ENCODE measurements around the gene SLC6A5.

The SLC6A5 gene

DNA sequence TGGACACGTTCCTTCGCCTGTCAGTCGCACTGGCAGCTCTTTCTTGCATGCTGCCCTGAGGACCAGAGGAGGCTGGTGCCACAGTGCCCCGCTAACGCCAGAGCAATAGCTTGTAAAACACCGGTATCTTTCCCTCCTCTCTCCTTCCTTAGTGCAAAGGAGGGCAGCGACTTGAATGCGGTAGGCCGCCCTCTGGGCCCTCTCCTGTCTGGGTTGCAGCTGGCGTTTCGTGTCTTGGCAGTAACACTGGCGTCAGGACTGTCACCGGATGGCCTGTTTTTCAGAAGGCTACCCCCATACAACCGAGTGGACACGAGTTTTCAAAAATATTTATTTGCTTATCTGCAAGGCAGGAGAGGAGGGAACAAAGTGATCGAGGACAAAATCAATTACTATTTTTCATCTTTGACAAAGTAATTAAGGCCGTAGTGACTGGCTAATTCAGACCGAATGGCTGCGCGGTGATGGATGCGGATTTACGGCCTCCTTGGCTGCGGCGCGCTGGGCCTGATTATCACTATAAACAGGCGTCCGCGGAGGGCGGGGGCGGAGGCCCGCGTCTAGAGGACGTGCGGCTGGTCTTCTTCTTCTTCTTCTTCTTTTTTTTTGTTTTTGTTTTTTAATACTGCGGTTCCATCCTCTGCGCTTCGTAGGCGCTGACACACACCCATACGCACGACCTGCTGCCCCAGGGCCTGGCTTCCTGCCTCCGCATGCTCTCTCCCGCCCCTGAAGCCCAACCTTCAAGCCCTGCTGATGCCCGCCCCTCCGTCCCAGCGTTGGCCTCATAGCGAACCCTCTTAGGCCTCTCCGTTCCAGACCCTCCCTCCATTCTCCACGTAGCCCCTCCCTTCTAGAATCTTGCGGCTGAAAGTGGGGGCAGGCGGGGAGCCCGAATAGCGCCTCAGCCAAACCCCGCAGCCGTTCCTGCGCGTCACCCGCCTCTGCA is 2.9 kb upstream of the SLC6A5 start:
- no peak for DNase-seq (ENCODE audit: low read depth in 2 of 2)

DNA sequence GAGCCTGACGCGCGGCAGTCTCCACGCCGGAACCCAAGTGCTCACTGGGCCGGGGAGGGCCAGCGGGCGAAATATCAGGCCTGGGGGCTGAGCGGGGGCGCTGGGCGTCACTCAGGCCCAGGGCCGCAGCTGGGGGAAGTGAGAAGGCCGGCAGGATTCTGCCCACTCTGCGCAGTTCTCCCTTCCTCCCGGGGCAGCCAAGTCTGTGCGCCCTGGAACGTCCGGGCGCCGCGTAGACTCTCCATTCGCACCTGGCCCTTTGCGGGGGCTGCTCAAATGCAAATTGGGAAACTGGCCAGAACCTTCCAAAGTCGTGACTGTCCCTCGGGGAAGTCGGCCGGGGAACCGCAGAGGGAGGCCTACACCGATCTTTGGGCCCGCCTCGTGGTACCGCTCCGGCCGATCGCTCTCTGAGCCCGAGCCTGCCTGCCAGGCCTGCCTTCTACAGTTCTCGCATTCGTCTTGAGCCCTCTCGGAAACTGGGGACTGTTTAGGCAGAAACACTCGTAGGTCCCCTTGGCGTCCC is 2.2 kb upstream of the SLC6A5 start:
- DNase-seq (ENCODE audit: low read depth in 2 of 2) = no peak

DNA sequence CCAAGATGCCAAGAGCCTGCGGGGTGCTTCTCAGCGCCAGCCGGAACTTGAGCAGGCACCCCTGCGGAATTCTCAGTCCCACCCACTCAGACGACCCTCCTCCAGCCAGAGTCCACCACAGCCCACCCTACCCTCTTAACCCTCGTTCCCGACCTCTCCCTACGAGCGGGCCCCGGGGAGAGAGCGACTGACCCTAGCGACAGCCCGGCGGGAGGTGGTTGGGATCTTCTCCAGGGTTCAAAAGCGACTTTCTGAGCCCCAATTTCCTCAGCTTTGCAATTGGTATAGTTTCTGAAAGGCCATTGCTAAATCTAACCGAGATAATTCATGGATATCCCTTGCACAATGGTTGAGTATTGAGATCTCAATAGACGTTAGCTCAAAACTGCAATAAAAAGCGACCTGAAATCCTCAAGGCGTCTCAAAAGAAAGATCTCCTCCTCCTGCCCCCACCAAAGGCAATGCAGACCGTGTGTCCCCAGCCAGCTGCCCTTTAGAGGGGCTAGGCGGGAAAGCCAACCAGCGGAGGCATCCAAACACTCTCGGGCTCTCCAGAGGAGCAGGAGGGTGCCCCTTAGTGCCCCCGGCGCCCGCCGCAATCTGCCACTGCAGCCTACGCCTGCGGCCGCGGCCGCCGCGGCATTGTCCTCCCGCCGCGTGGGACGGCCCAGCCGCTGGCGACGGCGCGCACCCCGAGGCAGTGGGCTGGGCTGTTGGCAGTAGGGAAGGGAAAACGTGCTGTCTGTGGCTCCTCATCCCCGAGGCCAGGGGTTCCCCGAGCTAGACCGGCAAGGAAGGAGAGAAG is 1.5 kb upstream of the SLC6A5 start:
- DNase-seq (ENCODE audit: low read depth in 2 of 2) = no peak

DNA sequence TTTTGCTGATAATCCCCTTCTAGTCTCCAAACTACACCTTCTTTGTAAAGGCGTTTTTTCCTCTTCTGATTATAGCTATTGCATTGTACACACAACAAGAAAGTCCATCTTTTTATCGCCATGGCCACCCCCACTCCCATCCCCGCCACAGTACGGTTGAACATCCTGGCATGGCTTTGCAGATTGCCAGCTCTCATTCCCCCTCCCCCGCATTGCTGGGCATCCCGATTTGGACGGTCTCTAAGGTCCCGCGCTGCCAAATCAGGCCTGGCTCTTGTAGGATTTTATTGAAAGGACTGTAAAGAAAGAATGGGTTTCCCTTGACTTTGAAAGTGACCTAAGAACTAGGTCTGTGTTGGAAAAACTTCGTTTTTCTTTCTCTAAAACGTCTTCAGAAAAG is 916 bp upstream of the SLC6A5 start:
- no peak for DNase-seq (ENCODE audit: low read depth in 2 of 2)

DNA sequence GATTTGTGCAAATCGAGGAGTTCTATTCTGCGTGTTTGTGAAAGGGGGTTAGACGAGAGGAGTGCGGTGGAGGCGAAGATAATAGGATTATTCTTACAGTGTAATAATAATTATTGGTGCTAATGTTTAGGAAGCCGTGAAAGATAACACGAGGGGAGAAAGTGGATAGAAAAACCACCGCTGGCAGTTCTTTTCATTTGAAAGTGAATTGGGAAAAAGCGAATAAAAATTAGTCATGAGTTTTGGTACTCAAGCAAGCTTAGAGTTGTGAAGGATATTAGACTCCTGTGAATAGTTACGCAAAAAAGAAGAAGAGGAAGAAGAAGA is 575 bp downstream of the SLC6A5 start:
- no peak for DNase-seq (ENCODE audit: low read depth in 2 of 2)

DNA sequence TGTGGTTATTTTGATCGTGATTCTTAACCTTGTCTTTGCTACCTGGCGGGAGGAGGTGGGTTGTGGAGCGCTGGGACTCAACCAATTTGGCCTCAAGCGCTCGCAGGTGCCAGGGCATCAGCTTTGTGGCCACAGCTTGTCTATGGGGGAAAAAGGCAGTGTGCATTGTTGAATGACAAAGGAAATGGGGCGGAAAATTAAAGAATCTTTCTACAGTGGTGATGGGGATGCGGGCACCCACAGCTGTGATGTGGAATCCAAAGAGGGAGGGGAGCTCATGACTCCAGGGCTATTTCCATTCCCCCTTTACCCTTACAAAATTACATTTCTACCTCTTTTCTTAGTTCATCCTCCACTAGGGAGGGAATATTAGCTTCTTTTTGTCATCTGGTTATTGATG is 1.1 kb downstream of the SLC6A5 start:
- no peak for DNase-seq (ENCODE audit: low read depth in 2 of 2)

DNA sequence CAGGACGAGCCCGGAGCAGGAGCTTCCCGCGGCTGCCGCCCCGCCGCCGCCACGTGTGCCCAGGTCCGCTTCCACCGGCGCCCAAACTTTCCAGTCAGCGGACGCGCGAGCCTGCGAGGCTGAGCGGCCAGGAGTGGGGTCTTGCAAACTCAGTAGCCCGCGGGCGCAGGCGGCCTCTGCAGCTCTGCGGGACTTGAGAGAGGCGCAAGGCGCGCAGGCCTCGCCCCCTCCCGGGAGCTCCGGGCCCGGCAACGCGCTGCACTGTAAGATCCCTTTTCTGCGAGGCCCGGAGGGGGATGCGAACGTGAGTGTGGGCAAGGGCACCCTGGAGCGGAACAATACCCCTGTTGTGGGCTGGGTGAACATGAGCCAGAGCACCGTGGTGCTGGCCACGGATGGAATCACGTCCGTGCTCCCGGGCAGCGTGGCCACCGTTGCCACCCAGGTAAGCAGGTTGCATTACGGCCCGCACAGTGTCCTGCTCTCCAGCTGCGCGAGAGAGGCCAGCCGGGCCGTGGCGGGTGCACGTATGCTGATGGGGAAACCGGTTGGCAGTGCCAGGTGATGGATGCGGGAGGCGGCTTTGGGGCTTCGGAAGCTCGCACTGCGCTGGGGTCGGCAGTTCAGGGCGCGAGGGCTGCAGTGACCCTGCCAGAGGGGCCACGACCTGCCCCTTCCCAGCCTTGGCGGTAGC is 2.0 kb downstream of the SLC6A5 start:
- DNase-seq (ENCODE audit: low read depth in 2 of 2) = no peak

DNA sequence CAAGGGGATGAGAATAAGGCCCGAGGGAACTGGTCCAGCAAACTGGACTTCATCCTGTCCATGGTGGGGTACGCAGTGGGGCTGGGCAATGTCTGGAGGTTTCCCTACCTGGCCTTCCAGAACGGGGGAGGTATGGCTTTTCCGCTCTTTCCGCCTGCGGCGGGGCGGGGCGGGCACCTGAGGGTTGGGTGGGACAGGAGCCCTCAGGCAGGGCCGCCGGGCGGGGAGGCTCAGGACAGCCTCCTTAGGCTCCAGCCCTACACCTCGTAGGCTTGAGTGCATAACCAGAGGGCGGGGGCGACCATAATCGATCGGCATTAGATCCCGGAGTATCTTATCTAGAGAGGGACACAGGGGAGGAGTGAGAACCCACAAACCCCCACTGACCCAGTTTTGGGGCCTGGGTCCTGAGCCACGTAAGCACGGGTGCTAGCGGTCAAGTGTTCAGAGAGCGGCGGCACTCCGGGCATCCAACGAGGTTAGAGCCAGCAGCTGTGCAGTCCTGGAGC is 4.9 kb downstream of the SLC6A5 start:
- DNase-seq (ENCODE audit: low read depth in 2 of 2) = no peak

DNA sequence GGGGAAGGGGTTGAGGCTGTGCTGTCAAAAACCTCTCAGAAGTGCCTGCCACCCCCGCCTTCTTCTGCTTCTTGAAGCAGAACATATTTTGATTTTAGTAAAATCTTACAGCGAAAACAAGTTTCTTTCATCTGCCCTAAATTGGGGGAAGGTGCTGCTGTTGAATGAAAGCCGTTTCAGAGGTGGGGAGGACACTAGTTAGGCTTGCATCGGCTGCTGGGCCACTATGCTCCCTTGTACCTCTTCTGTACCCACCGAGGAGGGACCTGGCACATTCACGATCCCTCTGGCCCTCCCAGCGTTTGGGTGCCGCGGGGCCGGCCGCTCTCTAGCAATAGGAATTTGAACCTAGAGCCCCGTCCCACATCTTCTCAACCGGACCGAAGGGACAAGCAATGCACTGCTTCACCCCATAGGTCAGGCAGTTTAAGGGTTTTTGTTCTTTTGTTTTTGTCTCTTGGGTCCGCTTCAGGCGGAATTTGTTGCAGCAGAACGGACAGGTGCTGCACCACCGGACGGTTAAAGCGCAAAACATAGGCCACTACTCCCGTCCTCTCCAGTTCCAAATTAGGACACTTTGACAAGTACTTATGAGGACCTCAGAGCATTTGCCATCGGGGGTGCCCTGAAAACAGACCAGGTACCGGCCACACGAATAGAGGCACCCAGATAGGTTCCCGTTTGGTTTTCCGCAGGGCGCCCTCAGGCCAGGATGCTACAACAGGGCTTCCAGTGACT is 5.6 kb downstream of the SLC6A5 start:
- DNase-seq (ENCODE audit: low read depth in 2 of 2) = no peak

DNA sequence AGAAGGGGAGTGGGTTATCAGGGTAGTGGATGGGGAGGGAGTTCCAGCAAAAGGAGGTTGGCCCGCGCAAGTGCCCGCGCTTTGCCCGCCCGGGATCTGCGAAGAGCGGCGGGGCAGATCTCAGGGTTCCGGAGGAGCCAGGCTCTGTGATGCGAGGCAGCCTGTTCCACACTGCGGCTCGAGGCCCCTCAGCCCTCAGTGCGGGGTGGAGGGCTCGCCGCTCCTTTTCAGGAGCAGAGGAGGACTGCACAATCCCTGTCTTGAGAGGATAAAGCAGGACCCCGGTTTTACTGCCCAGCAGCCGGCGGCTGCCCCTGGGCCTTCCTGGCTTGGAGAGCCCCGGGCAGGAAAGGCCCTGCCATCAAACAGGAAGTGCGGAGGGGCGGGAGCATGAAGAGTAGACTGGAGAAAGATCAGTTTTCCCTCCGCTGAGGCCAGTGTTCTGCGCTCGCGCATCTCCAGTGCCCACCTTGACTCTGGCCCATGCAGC is 6.2 kb downstream of the SLC6A5 start:
- no peak for DNase-seq (ENCODE audit: low read depth in 2 of 2)

DNA sequence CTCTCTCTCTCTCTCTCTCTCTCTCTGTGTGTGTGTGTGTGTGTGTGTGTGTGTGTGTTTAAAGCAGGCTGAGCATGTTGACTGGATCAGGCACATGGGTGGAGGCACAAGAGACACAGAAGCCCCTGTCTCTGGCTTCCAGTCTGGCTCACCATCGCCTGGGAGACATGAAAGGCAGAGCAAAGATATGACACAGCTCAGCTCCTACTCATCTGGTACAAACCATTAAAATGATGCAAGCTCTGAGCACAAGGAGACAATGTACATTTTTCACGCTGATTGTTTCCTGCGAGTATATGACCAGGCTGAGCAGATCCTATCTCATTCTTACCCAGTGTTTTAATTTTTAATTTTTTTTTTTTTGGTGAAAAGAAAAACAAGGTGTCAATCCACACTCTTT is 9.5 kb downstream of the SLC6A5 start:
- no peak for DNase-seq (ENCODE audit: low read depth in 2 of 2)

DNA sequence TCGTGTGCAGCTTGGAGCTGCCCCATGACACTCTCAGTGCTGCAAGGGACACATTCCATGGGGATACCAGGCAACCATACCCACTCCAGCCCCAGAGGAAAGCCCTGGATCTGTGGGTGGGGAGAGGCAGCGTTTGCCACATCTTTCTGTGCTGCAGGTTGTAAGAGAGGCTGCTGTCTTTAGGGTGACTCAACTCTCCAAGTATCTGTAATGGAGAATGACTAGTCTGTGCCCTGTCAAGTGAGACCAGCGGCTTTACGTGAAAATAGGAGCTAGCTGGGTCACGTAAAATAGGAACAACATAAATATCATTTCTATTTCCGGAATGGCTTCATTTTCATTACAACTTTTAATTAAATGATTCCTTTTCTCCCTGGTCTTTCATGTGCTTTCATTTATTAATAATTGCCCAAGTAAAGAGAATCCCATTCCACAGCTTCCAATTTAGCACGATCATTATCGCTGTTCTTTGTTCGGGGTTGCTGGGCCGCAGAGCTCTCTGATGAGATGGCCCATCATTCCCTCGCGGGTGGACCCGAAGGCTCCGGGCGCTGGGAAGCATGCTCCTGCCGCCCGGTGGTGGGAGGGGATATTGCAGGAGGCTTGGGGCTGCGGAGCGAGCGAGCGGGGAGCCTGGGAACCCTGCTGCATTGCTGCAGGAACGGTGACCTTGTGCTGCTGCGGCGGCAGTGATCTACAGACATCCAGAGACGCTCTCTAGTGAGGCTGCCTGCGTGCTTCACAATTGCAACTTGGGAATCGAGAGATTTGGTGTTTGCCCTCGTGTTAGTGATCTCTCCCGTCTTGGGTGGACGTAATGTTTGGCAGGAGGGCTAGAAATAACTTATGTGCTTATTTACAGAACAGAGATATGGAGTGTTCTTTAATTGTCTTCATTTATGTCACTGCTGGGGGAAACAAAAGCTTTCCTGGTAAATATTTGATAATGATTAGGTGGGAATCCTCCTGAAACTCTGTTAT is 10.6 kb downstream of the SLC6A5 start:
- DNase-seq (ENCODE audit: low read depth in 2 of 2) = peak in 1 of 2 donors; percentile 12

DNA sequence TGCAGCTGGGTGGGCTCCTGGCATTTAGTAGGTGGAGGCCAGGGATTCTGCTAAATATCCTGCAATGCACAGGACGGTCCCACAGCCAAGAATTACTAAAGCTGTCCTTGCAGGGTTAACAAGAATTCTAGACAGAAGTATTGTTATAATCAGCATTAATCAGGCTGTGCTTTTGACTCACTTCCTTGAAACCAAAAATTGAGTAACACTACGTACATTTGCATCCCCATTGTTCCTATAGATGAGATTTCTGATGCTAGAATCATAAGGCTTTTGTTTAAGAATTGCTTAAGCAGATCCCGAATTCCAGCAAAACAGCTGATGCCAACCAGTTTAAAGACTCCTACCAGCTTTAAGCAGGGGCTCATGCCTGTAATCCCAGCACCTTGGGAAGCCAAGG is 11.4 kb downstream of the SLC6A5 start:
- DNase-seq (ENCODE audit: low read depth in 2 of 2) = no peak

DNA sequence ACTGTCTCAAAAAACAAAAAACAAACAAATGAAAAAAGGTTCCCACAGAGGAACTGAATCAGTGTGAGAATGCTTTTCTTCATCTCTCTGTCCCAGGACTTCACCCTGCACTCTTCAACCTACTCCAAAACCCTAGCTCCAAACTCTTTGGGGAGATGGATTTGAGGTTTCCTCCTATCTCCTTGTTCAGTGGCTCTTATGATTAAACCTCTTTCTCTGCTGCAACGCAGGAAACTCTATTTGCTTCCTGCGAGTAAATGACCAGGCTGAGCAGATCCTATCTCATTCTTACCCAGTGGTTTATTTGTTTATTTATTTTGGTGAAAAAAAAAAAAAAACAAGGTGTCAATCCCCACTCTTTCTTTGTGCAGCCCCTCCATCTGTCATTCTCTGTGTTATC is 12.0 kb downstream of the SLC6A5 start:
- no peak for DNase-seq (ENCODE audit: low read depth in 2 of 2)

DNA sequence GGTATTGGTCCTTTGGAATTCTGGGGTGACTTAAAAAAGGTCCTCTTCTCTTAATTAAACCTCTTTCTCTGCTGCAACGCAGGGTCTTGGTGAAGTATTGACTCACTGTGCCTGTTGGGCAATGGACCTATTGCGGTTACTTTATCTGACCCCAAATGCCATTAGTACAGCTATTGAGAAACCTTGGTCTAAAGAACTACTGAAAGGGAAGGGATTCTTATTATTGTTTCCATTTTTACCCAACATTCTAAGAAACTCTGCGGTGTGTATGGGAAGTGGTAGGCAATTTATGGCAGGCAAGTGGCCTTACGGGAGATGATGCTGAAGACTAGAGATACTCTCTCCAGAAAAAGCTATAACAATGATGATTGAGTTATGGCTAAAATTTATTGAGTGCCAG is 12.5 kb downstream of the SLC6A5 start:
- no peak for DNase-seq (ENCODE audit: low read depth in 2 of 2)

DNA sequence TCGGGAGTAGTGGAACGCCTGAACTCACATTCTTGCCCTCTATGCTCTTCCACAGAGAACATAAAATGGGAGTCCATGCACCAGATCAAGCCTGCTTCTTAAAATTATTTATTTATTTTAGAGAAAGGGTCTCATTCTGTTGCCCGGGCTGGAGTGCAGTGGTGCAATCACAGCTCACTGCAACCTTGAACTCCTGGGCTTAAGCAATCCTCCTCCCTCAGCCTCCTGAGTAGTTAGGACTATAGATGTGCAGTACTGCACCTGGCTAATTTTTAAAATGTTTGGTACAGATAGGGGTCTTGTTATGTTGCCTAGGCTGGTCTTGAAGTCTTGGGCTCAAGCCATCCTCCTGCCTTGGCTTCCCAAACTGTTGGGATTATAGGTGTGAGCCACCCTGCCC is 13.0 kb downstream of the SLC6A5 start:
- DNase-seq (ENCODE audit: low read depth in 2 of 2) = no peak

DNA sequence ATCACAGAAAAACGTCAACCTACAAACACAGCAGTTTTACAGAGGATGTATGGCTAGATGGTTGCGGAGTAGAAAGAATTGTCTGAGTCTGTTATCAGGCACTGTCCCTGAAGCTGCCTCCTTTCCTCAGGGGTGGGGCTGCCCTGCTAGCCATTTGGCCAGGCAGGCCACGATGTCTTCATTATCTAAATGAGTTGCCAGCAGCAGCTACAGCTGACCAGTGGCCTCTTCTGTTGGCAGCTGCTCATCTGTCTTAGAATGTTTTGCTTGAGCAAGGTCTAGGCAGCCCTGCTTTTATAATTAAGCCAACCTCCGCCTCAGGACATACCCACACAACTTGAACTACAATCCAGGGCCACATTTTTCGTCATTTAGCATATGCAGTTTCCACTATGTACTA is 17.5 kb downstream of the SLC6A5 start:
- no peak for DNase-seq (ENCODE audit: low read depth in 2 of 2)

DNA sequence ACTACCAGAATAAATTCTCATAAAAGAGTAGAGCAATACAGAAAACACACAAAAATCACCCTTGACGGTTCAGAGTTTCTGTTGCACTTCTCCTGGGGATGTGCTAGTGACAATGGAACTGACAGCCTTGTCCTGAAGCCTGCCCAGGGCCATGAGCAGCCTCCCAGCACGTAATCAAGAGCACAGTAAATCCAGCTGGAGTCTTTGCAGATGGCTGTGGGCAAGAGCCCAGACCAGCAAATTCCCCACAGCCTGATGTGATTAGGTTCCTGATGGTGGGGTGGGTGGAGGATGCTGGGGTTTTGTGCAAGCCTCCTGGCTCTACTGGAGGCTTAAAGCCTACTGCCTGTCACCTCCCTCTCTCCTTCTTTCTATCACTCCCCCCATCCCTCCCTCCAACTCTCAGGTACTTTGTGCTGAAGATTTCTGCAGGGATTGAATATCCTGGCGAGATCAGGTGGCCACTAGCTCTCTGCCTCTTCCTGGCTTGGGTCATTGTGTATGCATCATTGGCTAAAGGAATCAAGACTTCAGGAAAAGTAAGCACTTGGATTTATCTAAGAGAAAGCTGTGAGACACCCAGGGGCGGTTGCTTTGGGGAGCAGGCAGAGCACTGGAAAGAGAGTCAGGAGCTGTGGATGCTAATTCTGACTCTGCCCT is 18.1 kb downstream of the SLC6A5 start:
- no peak for DNase-seq (ENCODE audit: low read depth in 2 of 2)

DNA sequence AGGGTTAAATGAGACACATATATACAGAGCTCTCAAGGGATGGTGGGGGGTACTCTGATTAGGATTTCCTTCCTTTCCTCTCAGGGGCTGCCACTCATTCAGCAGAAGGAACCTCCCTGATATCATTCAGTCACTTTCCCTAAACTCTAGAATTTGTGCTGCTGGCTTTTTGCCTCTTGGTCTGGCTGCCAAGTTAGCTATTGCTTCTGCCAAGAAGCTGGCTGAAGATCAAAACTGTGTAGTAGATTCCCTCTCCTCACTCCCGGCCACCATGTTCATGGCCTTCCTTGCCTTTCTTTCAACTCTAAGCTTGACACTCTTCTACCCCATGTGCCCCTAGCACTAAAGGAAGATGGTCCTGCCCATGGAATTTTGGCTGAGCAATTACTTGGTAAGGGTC is 18.7 kb downstream of the SLC6A5 start:
- no peak for DNase-seq (ENCODE audit: low read depth in 2 of 2)

All from stimulated activated CD8-positive, alpha-beta memory T cell treated with anti-CD3 and anti-CD28 coated beads, Interleukin-7, amount 100 ng/mL, for 4 hours (primary cell).